GM12873 (cell line): ENCODE data around the gene ZDHHC11.

ENCODE experiments used
- CTCF ChIP-seq: IDR thresholded peaks from 2 replicates; pipeline ENCODE4 v1.5.1; 2012; ENCODE audit warnings: low read depth, mild to moderate bottlenecking, moderate library complexity, low read length, control low read depth; ENCODE audit not compliant: insufficient read depth; ENCODE audit errors: missing control alignments

The ZDHHC11 gene

GRCh38 chr5:765948-766631 is 84.7 kb downstream of the ZDHHC11 start:
- no peak for TF ChIP-seq CTCF

- no peak for TF ChIP-seq CTCF
Observed at GRCh38 chr5:763998-764781, 86.6 kb downstream of the ZDHHC11 start.

- no peak for TF ChIP-seq CTCF
Observed at GRCh38 chr5:763397-763796, 87.4 kb downstream of the ZDHHC11 start.

GRCh38 chr5:761854-762710 is 88.7 kb downstream of the ZDHHC11 start:
- TF ChIP-seq CTCF: no peak

- no peak for TF ChIP-seq CTCF
Observed at GRCh38 chr5:761059-761771, 89.6 kb downstream of the ZDHHC11 start.

- no peak for TF ChIP-seq CTCF
Observed at GRCh38 chr5:760363-761058, 90.3 kb downstream of the ZDHHC11 start.
